NCI-H2227 treated with DMSO at 0.1 percent for 48 hours (cell line): ENCODE data around the gene CREBL2.
"Not testable (repeated sequence)": the region's sequence is repeated elsewhere in the genome, so short reads cannot be mapped to it uniquely, and the experiment has no call there.

Experiments used
- DNase-seq: peaks from one replicate; lab custom pipeline; 2025; lab: John Stamatoyannopoulos, UW

Gene CREBL2

DNA sequence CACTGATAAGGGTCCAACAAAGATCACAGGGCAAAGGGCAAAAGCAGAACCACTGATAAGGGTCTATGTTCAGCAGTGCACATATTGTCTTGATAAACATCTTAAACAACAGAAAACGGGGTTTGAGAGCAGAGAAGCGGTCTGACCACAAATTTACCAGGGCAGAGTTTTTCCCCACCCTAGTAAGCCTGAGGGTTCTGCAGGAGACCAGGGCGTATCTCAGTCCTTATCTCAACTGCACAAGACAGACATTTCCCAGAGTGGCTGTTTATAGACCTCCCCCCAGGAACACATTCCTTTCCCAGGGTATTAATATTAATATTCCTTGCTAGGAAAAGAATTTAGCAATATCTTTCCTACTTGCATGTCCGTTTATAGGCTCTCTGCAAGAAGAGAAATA lies 28.3 kb downstream of the CREBL2 start:
- not testable (repeated sequence) for DNase-seq

- no peak for DNase-seq
Measured at GRCh38 chr12:12641650-12642049, 30.0 kb downstream of the CREBL2 start.

DNA sequence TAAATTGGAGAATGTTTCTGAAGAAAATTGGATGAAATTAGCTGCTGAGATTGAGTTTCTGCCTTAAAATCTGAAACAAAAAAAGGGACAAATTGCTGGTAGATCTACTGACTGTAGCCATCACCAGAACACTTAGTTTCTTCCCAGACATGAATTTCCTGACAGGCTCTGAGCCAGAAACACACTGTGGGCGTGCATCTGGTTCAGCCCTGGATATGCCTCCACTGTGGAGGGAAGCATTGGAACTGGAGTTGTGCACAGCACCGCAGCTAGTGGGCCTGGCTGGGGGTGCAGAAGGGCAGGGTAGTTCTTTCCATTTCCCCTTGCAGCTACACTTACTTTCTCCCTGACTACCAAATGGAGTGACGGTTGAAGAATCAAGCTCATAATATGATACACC lies 31.2 kb downstream of the CREBL2 start:
- no peak for DNase-seq

GRCh38 chr12:12645485-12645884 lies 33.8 kb downstream of the CREBL2 start:
- peak; percentile 2 for DNase-seq

GRCh38 chr12:12645968-12646367 lies 34.3 kb downstream of the CREBL2 start:
- DNase-seq: not testable (repeated sequence)

GRCh38 chr12:12646483-12647072 lies 34.9 kb downstream of the CREBL2 start:
- DNase-seq: no peak

DNA sequence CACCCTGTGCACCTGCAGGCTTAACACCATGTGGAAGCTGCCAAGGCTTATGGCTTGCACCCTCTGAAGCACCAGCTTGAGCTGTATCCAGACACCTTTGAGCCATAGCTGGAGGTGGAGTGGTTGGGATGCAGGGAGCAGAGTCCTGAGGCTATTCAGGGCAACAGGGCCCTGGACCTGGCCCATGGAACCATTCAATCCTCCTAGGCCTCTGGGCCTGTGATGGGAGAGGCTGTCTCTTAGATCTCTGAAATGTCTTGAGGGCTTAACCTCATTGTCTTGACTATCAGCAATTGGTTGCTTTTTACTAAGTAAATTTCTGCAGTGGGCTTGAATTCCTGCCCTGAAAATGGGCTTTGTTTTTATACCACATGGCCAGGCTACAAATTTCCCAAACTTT lies 36.6 kb downstream of the CREBL2 start:
- DNase-seq: no peak

DNA sequence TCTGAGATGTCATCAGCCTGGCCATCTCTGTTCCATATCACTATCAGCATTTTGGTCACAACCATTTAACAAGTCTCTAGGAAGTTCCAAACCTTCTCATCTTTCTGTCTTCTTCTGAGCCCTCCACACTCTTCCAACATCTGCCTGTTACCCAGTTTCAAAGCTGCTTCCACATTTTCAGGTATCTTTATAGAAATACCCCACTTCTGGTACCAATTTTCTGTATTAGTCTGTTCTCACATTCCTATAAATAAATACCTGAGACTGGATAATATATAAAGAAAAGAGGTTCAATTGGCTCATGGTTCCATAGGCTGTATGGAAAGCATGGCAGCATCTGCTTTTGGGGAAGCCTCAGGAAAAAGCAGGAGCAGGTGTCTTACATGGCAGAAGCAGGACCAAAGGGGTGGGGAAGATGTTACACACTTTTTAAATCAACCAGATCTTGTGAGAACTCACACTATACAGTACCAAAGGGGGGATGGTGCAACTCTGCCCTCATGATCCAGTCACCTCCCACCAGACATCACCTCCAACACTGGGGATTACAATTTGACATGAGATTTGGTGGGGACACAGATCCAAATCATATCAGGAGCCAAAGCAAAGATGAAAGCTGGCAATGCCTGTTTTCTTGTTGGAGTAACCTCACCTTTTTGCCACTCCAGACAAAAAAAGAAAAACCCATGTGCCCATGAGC lies 37.4 kb downstream of the CREBL2 start:
- DNase-seq: no peak

- no peak for DNase-seq
Measured at GRCh38 chr12:12651752-12652151, 40.1 kb downstream of the CREBL2 start.

DNA sequence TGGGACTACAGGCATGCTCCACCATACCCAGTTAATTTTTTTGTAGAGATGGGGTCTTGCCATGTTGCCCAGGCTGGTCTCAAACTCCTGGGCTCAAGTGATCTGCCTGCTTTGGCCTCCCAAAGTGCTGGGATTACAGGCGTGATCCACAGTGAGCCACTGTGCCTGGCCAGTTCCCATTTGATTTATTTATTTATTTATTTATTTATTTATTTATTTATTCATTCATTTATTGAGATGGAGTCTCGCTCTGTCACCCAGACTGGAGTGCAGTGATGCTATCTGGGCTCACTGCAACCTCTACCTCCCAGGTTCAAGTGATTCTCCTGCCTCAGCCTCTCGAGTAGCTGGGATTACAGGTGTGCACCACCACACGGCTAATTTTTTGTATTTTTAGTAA lies 41.0 kb downstream of the CREBL2 start:
- not testable (repeated sequence) for DNase-seq

GRCh38 chr12:12653922-12654321 lies 42.2 kb downstream of the CREBL2 start:
- DNase-seq: no peak

DNA sequence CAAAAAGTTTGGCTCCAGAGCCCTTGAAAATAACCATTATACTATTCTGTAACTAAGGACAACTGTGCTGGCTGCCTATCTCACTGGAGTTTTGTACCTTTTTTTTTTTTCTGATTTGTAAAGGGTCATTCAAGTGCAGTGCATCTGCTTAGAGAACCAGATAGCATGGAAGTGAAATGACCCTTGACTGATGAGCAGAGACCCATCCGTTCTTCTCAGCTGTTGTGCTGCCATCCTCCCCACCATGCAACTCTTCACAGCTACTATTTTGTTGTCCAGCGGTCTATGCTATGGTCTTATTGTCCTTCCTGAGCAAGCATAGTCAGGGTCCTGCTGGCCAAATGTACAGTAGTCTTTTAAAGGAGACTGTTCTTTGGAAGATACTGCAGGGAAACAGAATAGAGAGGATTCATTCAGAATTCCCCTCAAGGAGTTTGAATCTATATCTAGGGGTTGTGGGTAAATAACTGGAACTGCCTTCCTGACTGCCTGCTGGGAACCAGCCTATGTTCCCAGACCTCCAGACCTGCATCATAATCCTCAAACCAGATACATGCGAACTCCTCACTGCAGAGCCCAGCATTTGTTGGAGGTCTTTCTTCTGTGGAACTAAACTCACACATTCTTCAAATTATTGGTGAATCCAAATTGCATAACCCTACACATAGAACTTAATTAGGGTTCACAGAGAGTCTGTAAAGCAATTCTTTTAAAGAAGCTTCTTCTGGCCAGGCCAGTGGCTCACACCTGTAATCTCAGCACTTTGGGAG lies 43.2 kb downstream of the CREBL2 start:
- no peak for DNase-seq

GRCh38 chr12:12660201-12660600 lies 48.5 kb downstream of the CREBL2 start:
- DNase-seq: no peak

DNA sequence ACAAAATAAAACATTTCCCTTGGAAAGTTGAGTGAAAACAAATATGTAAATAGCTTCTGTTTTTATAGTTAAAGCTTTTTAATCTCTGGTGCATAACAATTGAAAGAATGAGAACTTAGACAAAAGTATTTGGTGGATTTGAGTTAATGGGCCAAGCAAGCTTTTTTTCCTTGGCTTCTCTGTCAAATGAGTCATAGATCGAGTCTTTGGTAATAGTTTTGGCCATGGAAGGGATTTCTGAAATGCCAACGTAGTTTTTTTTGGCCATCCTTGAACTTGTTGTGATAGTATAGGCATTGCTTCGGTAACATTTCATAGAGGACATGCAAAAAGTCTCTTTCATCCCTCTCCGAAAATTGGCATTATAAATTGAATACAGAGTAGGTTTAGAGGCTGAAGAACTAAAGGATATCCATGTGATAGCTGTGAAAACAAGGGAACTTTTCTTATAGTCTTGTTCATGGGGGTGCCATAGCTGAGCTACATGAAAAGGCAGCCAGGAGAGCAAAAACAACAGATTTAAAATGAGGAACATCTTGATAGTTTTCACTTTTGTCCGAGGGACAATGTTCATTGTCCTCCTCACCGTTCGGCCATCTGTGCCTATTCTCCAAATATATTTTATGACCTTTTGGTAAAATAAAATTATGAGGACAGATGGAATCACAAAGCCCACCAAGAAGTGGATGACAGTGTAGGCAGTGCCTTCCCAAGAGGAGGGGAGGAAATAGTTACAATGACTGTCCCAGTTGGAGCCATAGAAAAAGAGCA lies 49.6 kb downstream of the CREBL2 start:
- no peak for DNase-seq

- DNase-seq: no peak
Measured at GRCh38 chr12:12663644-12664294, 52.1 kb downstream of the CREBL2 start.

DNA sequence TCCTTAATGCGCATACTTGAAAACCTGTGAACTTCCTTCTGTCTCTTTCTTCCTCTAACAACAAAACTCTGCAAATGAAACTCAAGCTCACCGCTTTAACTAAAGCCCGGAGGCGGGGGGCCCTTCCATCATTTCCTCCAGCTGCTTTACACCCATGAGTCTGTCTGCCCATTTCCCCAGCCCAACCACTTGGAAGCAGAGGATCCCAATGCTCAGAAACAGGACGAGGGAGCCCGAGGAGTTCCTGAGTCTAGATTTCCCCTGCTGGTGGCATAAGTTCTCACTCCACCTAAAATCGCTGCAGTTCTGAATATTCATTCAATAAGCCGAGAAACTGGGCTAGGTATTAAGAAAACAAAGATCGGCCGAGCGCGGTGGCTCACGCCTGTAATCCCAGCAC lies 53.5 kb downstream of the CREBL2 start:
- DNase-seq: no peak

- DNase-seq: no peak
Measured at GRCh38 chr12:12668005-12668404, 56.3 kb downstream of the CREBL2 start.

- DNase-seq: no peak
Measured at GRCh38 chr12:12669020-12669419, 57.3 kb downstream of the CREBL2 start.

DNA sequence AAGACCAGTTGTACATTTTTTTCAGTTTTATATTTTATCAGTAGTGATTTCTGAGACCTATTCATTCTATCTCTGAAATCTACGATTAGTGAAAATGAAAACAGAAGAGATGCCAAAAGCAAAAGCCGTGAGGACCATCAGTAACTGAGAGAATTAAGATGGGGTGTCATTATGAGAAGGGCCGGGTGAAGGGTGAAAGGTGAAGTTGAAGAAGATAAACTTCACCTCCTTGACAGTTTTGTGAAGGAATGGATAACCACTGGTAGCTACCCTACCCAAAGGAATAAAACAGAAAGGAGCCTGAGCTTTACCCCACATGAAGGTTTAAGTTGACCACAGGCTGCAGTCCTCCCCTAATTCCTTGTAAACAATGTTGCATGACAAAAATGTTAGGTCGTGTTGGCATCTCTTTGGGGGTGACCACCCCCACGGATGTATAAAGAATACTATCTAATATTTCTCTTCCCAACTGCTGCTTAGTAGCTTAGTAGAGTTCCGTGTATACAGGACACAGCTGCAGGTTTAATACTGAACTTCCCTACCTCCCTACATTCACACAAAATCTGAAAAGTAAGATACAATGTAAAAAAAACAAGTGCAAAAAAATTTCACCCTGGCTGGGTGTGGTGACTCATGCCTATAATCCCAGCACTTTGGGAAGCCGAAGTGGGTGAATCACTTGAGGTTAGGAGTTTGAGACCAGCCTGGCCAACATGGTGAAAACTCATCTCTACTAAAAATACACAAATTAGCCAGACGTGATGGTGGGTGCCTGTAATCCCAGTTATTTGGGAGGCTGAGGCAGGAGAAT lies 60.4 kb downstream of the CREBL2 start:
- no peak for DNase-seq

DNA sequence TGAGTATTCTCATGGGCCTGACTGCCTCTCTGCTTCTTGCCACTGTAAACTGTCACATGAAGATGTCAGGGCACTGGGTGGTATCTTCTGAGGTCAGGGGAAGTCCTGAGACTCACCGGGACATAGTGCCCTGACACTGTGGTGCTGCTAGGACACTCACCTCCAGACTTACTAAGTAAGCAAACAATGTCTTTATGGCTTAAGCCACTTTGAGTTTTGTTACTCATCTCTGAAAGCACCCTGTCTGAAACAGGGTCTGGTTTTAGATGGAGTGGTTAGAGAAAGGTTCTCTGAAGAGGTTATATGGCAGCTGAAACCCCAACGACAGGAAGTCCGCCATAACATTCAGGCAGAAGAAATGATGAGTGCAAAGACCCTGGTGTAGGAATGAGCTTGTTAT lies 61.6 kb downstream of the CREBL2 start:
- no peak for DNase-seq

DNA sequence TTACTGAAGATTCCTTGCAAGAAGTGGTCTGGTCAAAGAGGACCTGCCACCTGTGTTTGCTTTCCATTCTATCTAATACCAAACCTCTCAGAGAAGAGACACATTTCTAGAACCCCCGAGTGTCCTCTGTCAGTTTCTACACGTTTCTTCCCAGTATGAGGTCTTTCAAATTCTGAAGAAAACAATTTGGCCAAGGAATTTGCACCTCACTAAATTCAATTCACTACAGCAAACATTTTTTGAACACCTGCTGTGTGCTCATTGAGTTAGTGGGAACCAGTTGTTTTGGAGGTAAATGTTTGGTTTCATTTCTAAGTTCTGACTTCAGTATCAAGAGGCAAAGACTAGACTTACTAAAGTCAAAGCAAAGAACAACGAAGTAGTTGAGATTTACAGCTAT lies 64.9 kb downstream of the CREBL2 start:
- no peak for DNase-seq
